Upper lobe of left lung (tissue), 4 donors: ENCODE measurements around the gene LETMD1.

ENCODE experiments used
- POLR2AphosphoS5 ChIP-seq, 2 donors: sonication (generic); formaldehyde crosslinking; IDR thresholded peaks; one replicate each; pipeline ENCODE4 v1.5.1; 2017; ENCODE audit warnings: antibody characterized with exemption in 2 of 2
- TF ChIP-seq, protein P1 (sequence below), 6 experiments: fragments of 450-650 bp in 4 of 6; fragments of 200-600 bp in 2 of 6; sonication (generic) in 2 of 6; IDR thresholded peaks; one replicate each; pipeline ENCODE4 v1.5.1; 2016 to 2019; ENCODE audit warnings: antibody characterized with exemption in 6 of 6

DNA sequence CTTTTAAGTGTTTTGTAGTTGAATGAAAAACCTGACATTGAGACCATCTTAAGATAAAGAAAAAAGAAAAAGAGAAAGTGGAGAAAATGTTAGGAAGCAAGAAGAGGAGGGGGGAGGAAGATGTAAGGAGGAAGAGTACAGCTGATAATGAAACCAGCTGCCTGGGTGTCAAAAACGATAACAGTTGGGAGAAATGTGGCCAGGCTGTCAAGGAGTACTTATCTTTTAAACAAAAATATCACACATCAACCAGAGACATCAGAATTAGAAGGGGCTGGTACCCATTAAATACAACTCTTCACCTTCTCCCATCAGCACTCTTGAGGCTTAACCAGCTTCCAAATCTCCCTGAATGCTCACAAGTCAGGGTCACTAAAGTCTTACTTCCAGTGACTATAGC is 26.4 kb upstream of the LETMD1 start:
- TF ChIP-seq, protein P1, sequence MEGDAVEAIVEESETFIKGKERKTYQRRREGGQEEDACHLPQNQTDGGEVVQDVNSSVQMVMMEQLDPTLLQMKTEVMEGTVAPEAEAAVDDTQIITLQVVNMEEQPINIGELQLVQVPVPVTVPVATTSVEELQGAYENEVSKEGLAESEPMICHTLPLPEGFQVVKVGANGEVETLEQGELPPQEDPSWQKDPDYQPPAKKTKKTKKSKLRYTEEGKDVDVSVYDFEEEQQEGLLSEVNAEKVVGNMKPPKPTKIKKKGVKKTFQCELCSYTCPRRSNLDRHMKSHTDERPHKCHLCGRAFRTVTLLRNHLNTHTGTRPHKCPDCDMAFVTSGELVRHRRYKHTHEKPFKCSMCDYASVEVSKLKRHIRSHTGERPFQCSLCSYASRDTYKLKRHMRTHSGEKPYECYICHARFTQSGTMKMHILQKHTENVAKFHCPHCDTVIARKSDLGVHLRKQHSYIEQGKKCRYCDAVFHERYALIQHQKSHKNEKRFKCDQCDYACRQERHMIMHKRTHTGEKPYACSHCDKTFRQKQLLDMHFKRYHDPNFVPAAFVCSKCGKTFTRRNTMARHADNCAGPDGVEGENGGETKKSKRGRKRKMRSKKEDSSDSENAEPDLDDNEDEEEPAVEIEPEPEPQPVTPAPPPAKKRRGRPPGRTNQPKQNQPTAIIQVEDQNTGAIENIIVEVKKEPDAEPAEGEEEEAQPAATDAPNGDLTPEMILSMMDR (IDR thresholded peaks at IDR 0.05): no peak
- no peak for TF ChIP-seq POLR2AphosphoS5 (IDR thresholded peaks at IDR 0.05)
